Tibial artery (tissue), 4 donors: ENCODE data around the gene IPO4.
"Not testable (repeated sequence)": the region's sequence is repeated elsewhere in the genome, so short reads cannot be mapped to it uniquely, and the experiment has no call there.

ENCODE experiments used
- DNase-seq, 2 donors: peaks; one replicate each; pipeline ENCODE4 v3.0.0-alpha.2; 2019
- H3K27ac ChIP-seq, 2 donors: fragments of 200-600 bp; sonication (generic) in 1 of 2; 1 replicate in 1 of 2; 2 replicates in 1 of 2; pipeline ENCODE4 v1.5.1; 2018 to 2019; ENCODE audit warnings: mild to moderate bottlenecking in 1 of 2
- H3K27me3 ChIP-seq, 2 donors: fragments of 200-600 bp; sonication (generic) in 1 of 2; one replicate each; pipeline versions ENCODE4 v1.5.1 to v1.6.0; 2016 to 2019
- H3K36me3 ChIP-seq, 3 donors: fragments of 200-600 bp; sonication (generic) in 2 of 3; one replicate each; pipeline ENCODE4 v1.5.1; 2016 to 2019; ENCODE audit warnings: mild to moderate bottlenecking in 2 of 3
- H3K4me1 ChIP-seq, 4 donors: fragments of 200-600 bp; sonication (generic) in 2 of 4; 1 replicate in 3 of 4; 2 replicates in 1 of 4; pipeline ENCODE4 v1.5.1; 2016 to 2019
- H3K4me3 ChIP-seq, 2 donors: fragments of 200-600 bp; sonication (generic) in 1 of 2; 1 replicate in 1 of 2; 2 replicates in 1 of 2; pipeline ENCODE4 v1.5.1; 2018 to 2019; ENCODE audit warnings: mild to moderate bottlenecking in 2 of 2
- H3K9me3 ChIP-seq, 3 donors: fragments of 200-600 bp; sonication (generic) in 1 of 3; one replicate each; pipeline ENCODE4 v1.5.1; 2016 to 2019
- intact Hi-C: fragments of 100-400 bp; cut with DNase I; formaldehyde crosslinking; loops from one replicate; pipeline ENCODE4 v1.15.0; 2023; ENCODE audit warnings: low total_unique reads
- TF ChIP-seq, protein P1 (sequence below), 2 experiments: fragments of 200-600 bp in 1 of 2; fragments of 450-650 bp in 1 of 2; IDR thresholded peaks; one replicate each; pipeline ENCODE4 v1.5.1; 2017 to 2019; ENCODE audit warnings: antibody characterized with exemption in 2 of 2, mild to moderate bottlenecking in 1 of 2, moderate library complexity in 1 of 2

The IPO4 gene

DNA sequence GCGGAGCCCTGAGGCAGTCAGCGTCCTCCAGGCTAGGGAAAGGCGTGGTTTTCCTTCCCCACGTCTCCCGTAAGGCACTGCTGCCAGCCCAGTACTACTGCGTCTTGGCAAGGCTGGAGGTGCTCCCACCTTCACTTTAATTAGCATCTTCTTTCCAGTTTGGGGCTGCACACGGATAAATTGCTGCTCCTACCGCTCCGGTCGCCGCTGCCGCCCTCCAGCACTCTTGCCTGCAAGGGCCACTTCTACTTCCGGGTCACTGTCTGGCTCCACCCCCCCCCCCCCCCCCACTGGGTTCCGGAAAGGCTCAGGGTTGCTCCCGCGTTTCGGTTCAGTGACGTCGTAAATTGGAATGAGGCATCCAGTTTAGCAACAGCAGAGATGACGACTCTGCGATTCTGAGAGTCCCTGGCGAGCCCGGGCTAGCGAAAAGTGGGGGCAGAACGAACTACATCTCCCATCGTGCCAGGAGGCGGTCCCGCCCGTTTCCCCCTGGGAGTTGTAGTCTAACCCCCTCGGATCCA, 43.6 kb upstream of the IPO4 start, which contains the start of gene NEDD8:
Gene NEDD8 (minus strand): TSS at position 247 of the 524 bp plus-strand sequence. CDS start 100 bp downstream, at position 147.
- Histone ChIP-seq H3K27me3 (no peaks in the 10 kb centered on the region), H3K9me3 (no peaks in the 10 kb centered on the region), H3K27ac (peak within 1 kb of the TSS; percentile 85 to 88), H3K36me3 (peaks cover 15 to 33% (median 28%) of the 10 kb centered on the region in 3 donors), H3K4me1 (peaks cover 0 to 36% (median 29%) of the 10 kb centered on the region in 4 donors), H3K4me3 (peak within 1 kb of the TSS; percentile 75 to 89)
- peak; percentile 95 to 98 for DNase-seq
- TF ChIP-seq, protein P1, sequence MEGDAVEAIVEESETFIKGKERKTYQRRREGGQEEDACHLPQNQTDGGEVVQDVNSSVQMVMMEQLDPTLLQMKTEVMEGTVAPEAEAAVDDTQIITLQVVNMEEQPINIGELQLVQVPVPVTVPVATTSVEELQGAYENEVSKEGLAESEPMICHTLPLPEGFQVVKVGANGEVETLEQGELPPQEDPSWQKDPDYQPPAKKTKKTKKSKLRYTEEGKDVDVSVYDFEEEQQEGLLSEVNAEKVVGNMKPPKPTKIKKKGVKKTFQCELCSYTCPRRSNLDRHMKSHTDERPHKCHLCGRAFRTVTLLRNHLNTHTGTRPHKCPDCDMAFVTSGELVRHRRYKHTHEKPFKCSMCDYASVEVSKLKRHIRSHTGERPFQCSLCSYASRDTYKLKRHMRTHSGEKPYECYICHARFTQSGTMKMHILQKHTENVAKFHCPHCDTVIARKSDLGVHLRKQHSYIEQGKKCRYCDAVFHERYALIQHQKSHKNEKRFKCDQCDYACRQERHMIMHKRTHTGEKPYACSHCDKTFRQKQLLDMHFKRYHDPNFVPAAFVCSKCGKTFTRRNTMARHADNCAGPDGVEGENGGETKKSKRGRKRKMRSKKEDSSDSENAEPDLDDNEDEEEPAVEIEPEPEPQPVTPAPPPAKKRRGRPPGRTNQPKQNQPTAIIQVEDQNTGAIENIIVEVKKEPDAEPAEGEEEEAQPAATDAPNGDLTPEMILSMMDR (IDR thresholded peaks at IDR 0.05), result no peak
- intact Hi-C loops, result no loop called here

DNA sequence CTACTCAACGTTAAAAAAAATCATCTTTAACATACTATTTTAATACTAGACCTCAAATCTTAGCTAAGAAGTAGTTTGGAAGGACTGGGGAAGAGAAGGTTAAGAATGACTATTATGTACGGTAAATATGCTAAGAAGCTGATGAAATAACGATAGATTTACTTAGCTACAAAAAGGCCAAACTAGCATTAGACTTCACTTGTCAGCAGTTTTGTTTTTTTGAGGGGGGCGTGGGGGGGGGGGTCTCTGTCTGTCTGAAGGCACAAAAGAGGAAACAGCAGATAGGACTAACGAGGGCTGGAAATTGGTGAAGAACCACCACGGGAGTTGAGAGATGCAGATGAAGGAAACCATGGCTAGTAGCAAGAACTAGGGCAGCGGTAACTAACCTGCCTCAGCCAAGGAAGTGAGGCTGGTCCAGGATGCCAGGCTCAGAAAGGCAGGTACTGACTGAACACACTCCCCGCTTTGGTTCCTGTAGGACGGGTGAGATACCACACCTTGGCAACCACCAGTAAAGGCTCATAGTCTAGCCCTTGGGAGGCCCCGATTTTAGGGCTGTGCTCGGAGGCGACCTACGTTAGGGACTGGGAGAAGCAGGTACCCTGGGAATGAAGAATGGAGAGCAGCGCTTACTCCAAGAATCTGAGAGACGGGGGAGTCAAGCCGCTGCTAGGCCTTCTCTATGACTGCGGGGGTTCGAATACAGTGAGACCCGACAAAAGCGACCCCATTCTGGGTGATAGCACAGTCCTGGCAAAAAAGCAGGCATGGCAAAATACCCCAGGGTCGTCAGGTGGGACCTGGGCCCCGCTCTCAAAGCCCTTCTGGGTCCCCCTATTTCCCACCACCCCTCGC, 42.9 kb upstream of the IPO4 start:
- H3K4me1 ChIP-seq, result peaks cover 0 to 36% (median 29%) of the 10 kb centered on the region in 4 donors
- intact Hi-C loops, result no loop called here
- peak in 1 of 2 donors; percentile 64 for DNase-seq
- H3K36me3 ChIP-seq, result peaks cover 8 to 26% (median 23%) of the 10 kb centered on the region in 3 donors
- no peaks in the 10 kb centered on the region for H3K27me3 ChIP-seq
- H3K4me3 ChIP-seq, result peak overlapping the region; percentile 75 to 89
- H3K9me3 ChIP-seq, result no peaks in the 10 kb centered on the region
- TF ChIP-seq, protein P1 (IDR thresholded peaks at IDR 0.05), result no peak
- peak overlapping the region; percentile 85 to 88 for H3K27ac ChIP-seq

DNA sequence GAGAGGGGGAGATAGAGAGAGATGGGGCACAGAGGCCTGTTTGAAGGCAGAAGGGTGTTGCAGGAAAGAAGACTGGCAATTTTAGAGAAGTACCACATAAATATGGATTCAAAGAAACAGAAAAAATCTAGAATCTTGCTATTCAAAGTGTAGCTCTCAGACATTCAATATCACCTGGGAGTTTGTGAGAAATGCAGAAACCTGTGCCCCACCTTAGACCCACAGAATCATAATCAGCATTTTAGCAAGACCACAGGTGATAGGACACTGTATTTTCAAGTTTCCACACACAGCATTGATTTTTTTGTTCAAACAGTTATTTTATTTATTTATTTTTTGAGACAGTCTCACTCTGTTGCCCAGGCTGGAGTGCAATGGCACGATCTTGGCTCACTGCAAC, 40.3 kb upstream of the IPO4 start:
- Histone ChIP-seq H3K27ac (no peak overlapping the region), H3K9me3 (no peaks in the 10 kb centered on the region), H3K4me1 (peaks cover 0 to 25% (median 20%) of the 10 kb centered on the region in 4 donors), H3K4me3 (no peak overlapping the region), H3K27me3 (no peaks in the 10 kb centered on the region), H3K36me3 (peaks cover 0 to 12% (median 12%) of the 10 kb centered on the region in 3 donors)
- intact Hi-C loops, result no loop called here
- no peak for DNase-seq
- TF ChIP-seq, protein P1 (IDR thresholded peaks at IDR 0.05), result no peak

- TF ChIP-seq, protein P1 (IDR thresholded peaks at IDR 0.05), result no peak
- H3K27me3 ChIP-seq, result no peaks in the 10 kb centered on the region
- H3K36me3 ChIP-seq, result peaks cover 0 to 12% (median 12%) of the 10 kb centered on the region in 3 donors
- peaks cover 0 to 13% (median 10%) of the 10 kb centered on the region in 4 donors for H3K4me1 ChIP-seq
- intact Hi-C loops, result no loop called here
- H3K4me3 ChIP-seq, result no peak overlapping the region
- H3K9me3 ChIP-seq, result no peaks in the 10 kb centered on the region
- no peak overlapping the region for H3K27ac ChIP-seq
- DNase-seq, result no peak
Observed at GRCh38 chr14:24226473-24226872, 37.9 kb upstream of the IPO4 start.

- Histone ChIP-seq H3K9me3 (no peaks in the 10 kb centered on the region), H3K4me1 (peaks cover 0 to 3% (median 0%) of the 10 kb centered on the region in 4 donors), H3K27ac (no peak overlapping the region), H3K27me3 (no peaks in the 10 kb centered on the region), H3K36me3 (peaks cover 0 to 12% (median 11%) of the 10 kb centered on the region in 3 donors), H3K4me3 (no peak overlapping the region)
- intact Hi-C loops, result no loop called here
- TF ChIP-seq, protein P1 (IDR thresholded peaks at IDR 0.05), result no peak
- peak in 1 of 2 donors; percentile 20 for DNase-seq
Observed at GRCh38 chr14:24224618-24225071, 36.0 kb upstream of the IPO4 start.

DNA sequence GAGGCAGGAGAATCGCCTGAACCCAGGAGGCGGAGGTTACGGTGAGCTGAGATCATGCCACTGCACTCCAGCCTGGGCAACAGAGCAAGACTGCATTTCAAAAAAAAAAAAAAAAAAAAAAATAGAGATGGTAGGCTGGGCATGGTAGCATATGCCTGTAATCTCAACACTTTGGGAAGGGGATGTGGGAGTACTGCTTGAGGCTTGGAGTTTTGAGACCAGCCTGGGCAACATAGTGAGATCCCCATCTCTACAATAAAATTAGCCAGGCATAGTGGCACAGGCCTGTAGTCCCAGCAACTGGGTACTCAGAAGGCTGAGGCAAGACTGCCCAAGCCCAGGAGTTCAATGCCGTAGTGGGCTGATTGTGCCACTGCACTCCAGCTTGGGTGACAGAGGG, 34.4 kb upstream of the IPO4 start:
- H3K4me3 ChIP-seq, H3K4me1 ChIP-seq, H3K27me3 ChIP-seq, H3K27ac ChIP-seq, H3K9me3 ChIP-seq, intact Hi-C loops: not testable (repeated sequence)
- peak in 1 of 2 donors; percentile 13 for DNase-seq
- peaks cover 3 to 10% (median 4%) of the 10 kb centered on the region in 3 donors for H3K36me3 ChIP-seq
